Testis (tissue), 3 donors: ENCODE results near the gene ITGA1. TPM values are rescaled to one million over a fixed set of nuclear protein-coding genes. Genes with fewer than 3 reads are reported as not detected.
A peak's percentile ranks its signal among the peaks of the same experiment; 100 is the strongest.

Experiments used
- DNase-seq: peaks from one replicate; pipeline ENCODE4 v3.0.0-alpha.2; 2019
- H3K27ac ChIP-seq, 2 donors: fragments of 200-600 bp; sonication (generic); one replicate each; pipeline ENCODE4 v1.5.1; 2019
- H3K27me3 ChIP-seq: fragments of 200-600 bp; sonication (generic); one replicate; pipeline ENCODE4 v1.5.1; 2019
- H3K36me3 ChIP-seq: fragments of 200-600 bp; sonication (generic); one replicate; pipeline ENCODE4 v1.5.1; 2017; ENCODE audit warnings: low read depth; ENCODE audit errors: missing control alignments
- H3K4me1 ChIP-seq: fragments of 200-600 bp; sonication (generic); one replicate; pipeline ENCODE4 v1.5.1; 2019
- H3K4me3 ChIP-seq, 2 donors: fragments of 200-600 bp; sonication (generic); one replicate each; pipeline ENCODE4 v1.5.1; 2017 to 2019
- H3K9me3 ChIP-seq: fragments of 200-600 bp; sonication (generic); one replicate; pipeline ENCODE4 v1.5.1; 2017
- CTCF ChIP-seq, 3 experiments: fragments of 450-650 bp in 2 of 3; fragments of 200-600 bp in 1 of 3; sonication (generic) in 1 of 3; IDR thresholded peaks; one replicate each; pipeline ENCODE4 v1.5.1; 2016 to 2019; ENCODE audit warnings: antibody characterized with exemption in 3 of 3, mild to moderate bottlenecking in 2 of 3, moderate library complexity in 1 of 3
- POLR2A ChIP-seq: fragments of 450-650 bp; IDR thresholded peaks from one replicate; pipeline ENCODE4 v1.6.1; 2017; ENCODE audit warnings: antibody characterized with exemption, mild to moderate bottlenecking, moderate library complexity
- WGBS, 2 donors: methylation state at CpG; one replicate each; pipeline ENCODE4 v1.1.5; 2018; 5-methylcytosine and 5-hydroxymethylcytosine counted together
- intact Hi-C: fragments of 100-400 bp; cut with DNase I; formaldehyde crosslinking; loops from one replicate; pipeline ENCODE4 v1.15.1; 2023; ENCODE audit warnings: low total_unique reads
- polyA plus RNA-seq: library from polyadenylated mRNA; stranded (reverse); fragments of 350-450 nt; fragmentation: Illumina TruSeq; extraction: RNeasy Lipid Tissue Mini Kit (QIAGEN cat#74804); gene quantifications from one replicate; pipeline ENCODE4 v1.2.3, GENCODE V29; 2014; ENCODE audit warnings: low read depth, low replicate concordance; ENCODE audit not compliant: insufficient read depth
- total RNA-seq, 2 donors: library from RNA; depleted of rRNA; stranded (reverse); fragments of >200 nt; gene quantifications; one replicate each; pipeline ENCODE4 v1.2.3, GENCODE V29; 2016

ITGA1 gene
- total and polyA plus RNA-seq, 3 donors from 2014 or later = 7.3 to 8.1 (median 7.5) TPM

GRCh38 chr5:52990528-52990925 is 202.8 kb downstream of the ITGA1 start:
- H3K4me3 ChIP-seq = peak overlapping the region in 1 of 2 donors; percentile 66
- peaks cover 10% of the 10 kb centered on the region for H3K4me1 ChIP-seq
- WGBS, 2 donors = 51% methylated on average over 4 of the region's 4 CpGs
- H3K27me3 ChIP-seq = no peaks in the 10 kb centered on the region
- H3K9me3 ChIP-seq = no peaks in the 10 kb centered on the region
- H3K27ac ChIP-seq = no peak overlapping the region
- DNase-seq = no peak
- intact Hi-C loops = no loop called here
- H3K36me3 ChIP-seq = no peaks in the 10 kb centered on the region
- TF ChIP-seq CTCF (IDR thresholded peaks at IDR 0.05) = no peak
- no peak for TF ChIP-seq POLR2A

- intact Hi-C loops = no loop called here
- 100% methylated on average over 2 of the region's 2 CpGs for WGBS, 2 donors
- H3K36me3 ChIP-seq = no peaks in the 10 kb centered on the region
Measured at GRCh38 chr5:52993367-52993766, 205.7 kb downstream of the ITGA1 start.

GRCh38 chr5:52994266-52994665 is 206.6 kb downstream of the ITGA1 start:
- Histone ChIP-seq H3K9me3 (no peaks in the 10 kb centered on the region), H3K36me3 (no peaks in the 10 kb centered on the region), H3K27me3 (no peaks in the 10 kb centered on the region), H3K4me3 (no peak overlapping the region), H3K4me1 (peaks cover 5% of the 10 kb centered on the region), H3K27ac (no peak overlapping the region)
- WGBS, 2 donors = 96 to 97% methylated on average over 1 of the region's 1 CpG
- no peak for DNase-seq
- no peak for TF ChIP-seq POLR2A
- no peak for TF ChIP-seq CTCF (IDR thresholded peaks at IDR 0.05)
- intact Hi-C loops = no loop called here

More at GRCh38 chr5:52993367-52993766, 205.7 kb downstream of the ITGA1 start:
- Histone ChIP-seq H3K27me3 (no peaks in the 10 kb centered on the region), H3K9me3 (no peaks in the 10 kb centered on the region), H3K4me1 (peaks cover 10% of the 10 kb centered on the region), H3K27ac (no peak overlapping the region), H3K4me3 (no peak overlapping the region)
- TF ChIP-seq POLR2A (no peak), CTCF (IDR thresholded peaks at IDR 0.05) (no peak)
- no peak for DNase-seq

GRCh38 chr5:52995095-52995494 is 207.4 kb downstream of the ITGA1 start:
- TF ChIP-seq POLR2A (no peak), CTCF (IDR thresholded peaks at IDR 0.05) (no peak)
- Histone ChIP-seq H3K9me3 (no peaks in the 10 kb centered on the region), H3K36me3 (no peaks in the 10 kb centered on the region), H3K27ac (no peak overlapping the region), H3K27me3 (no peaks in the 10 kb centered on the region), H3K4me1 (peaks cover 1% of the 10 kb centered on the region), H3K4me3 (no peak overlapping the region)
- DNase-seq = no peak
- intact Hi-C loops = no loop called here
- 90 to 92% methylated on average over 1 of the region's 1 CpG for WGBS, 2 donors

- Histone ChIP-seq H3K27me3 (no peaks in the 10 kb centered on the region), H3K4me3 (no peak overlapping the region), H3K4me1 (no peaks in the 10 kb centered on the region), H3K36me3 (no peaks in the 10 kb centered on the region), H3K9me3 (no peaks in the 10 kb centered on the region), H3K27ac (no peak overlapping the region)
- 100% methylated on average over 1 of the region's 1 CpG for WGBS, 2 donors
- no peak for DNase-seq
- intact Hi-C loops = no loop called here
- no peak for TF ChIP-seq CTCF (IDR thresholded peaks at IDR 0.05)
- TF ChIP-seq POLR2A = no peak
Measured at GRCh38 chr5:52995914-52996313, 208.2 kb downstream of the ITGA1 start.
